ENCODE results near the gene ITGAD. TPM values are rescaled to one million over a fixed set of nuclear protein-coding genes. Genes with fewer than 3 reads are reported as not detected.

ITGAD gene
- total and polyA plus RNA-seq, 2 donors (not counting 1 experiment from before 2014, with no cell fraction given) = 0.19 TPM; not detected in 1

DNA sequence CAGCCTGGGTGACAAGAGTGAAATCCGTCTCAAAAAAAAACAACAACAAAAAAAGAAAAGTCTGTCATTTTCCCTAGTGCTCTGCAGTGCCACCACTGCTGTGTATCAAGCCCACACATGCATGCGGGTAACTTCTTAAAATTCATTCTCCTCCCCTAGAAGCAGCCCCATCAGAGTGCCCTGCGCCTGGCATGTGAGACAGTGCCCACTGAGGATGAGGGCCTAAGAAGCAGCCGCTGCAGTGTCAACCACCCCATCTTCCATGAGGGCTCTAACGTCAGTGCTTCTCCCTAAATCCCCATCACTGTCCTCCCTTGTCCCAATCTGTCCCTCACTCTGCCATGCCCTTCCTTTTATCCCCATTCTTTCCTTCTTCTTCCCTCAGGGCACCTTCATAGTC is 24.8 kb downstream of the ITGAD start:
- TF ChIP-seq EZH2 (IDR thresholded peaks at IDR 0.05; ENCODE audit: borderline replicate concordance, insufficient read depth, low read depth, low read length, poor library complexity, severe bottlenecking) (no peak), CTCF (IDR thresholded peaks at IDR 0.05) (no peak)
- Histone ChIP-seq H3K27me3 (replicated peaks in 1 of 4; ENCODE audit: control extremely low read depth in 1 of 4, control insufficient read depth in 3 of 4, insufficient read depth in 4 of 4, low read length in 3 of 4) (peaks cover 0 to 3% (median 0%) of the 10 kb centered on the region in 4 experiments), H3K4me2 (replicated peaks; ENCODE audit: low read depth, low read length, poor library complexity, severe bottlenecking) (no peak overlapping the region), H3K9me3 (ENCODE audit: control extremely low read depth in 1 of 3, control insufficient read depth in 2 of 3, insufficient read depth in 1 of 3, low read length in 2 of 3) (peaks cover 0 to 9% (median 0%) of the 10 kb centered on the region in 3 donors), H3K36me3 (replicated peaks in 1 of 2; ENCODE audit: control extremely low read depth in 1 of 2, control insufficient read depth in 1 of 2, extremely low read depth in 1 of 2, insufficient read depth in 2 of 2, low read length in 1 of 2) (no peaks in the 10 kb centered on the region), H2AFZ (ENCODE audit: insufficient read depth, low read depth, low read length, poor library complexity, severe bottlenecking) (no peak overlapping the region), H3K79me2 (ENCODE audit: control insufficient read depth, insufficient read depth, low read length) (no peaks in the 10 kb centered on the region), H3K4me3 (ENCODE audit: control extremely low read depth in 1 of 5, extremely low read depth in 1 of 5, insufficient read depth in 1 of 5, low read depth in 2 of 5, low read length in 4 of 5) (no peak overlapping the region), H3K27ac (ENCODE audit: low read length in 2 of 2) (no peak overlapping the region), H4K20me1 (ENCODE audit: control insufficient read depth, insufficient read depth, low read length, poor library complexity, severe bottlenecking) (no peaks in the 10 kb centered on the region), H3K4me1 (ENCODE audit: control insufficient read depth in 2 of 2, insufficient read depth in 2 of 2, low read length in 2 of 2) (peaks cover 0 to 5% of the 10 kb centered on the region in 2 donors), H3K9ac (ENCODE audit: low read length) (no peak overlapping the region)
- H3K27ac Mint-ChIP-seq = no peak overlapping the region
- H3K27me3 Mint-ChIP-seq = peaks cover 21% of the 10 kb centered on the region
- DNase-seq (no peak), ATAC-seq (ENCODE audit: low read depth) (no peak)
- ChIA-PET POLR2A (no interaction called here), CTCF (no interaction called here)
- no peak overlapping the region for H3K4me3 Mint-ChIP-seq
- intact Hi-C loops (cut with micrococcal nuclease) = no loop called here
- WGBS (ENCODE audit: insufficient coverage) = 95% methylated on average over 5 of the region's 5 CpGs
- peaks cover 17% of the 10 kb centered on the region for H3K4me1 Mint-ChIP-seq
- H3K9me3 Mint-ChIP-seq (ENCODE audit: insufficient read depth) = no peaks in the 10 kb centered on the region

GRCh38 chr16:31420037-31420436 is 26.9 kb downstream of the ITGAD start:
- no peak for ATAC-seq (ENCODE audit: low read depth)
- TF ChIP-seq EZH2 (IDR thresholded peaks at IDR 0.05; ENCODE audit: borderline replicate concordance, insufficient read depth, low read depth, low read length, poor library complexity, severe bottlenecking) (no peak), CTCF (IDR thresholded peaks at IDR 0.05) (no peak)
- Histone ChIP-seq H3K9me3 (ENCODE audit: control extremely low read depth in 1 of 3, control insufficient read depth in 2 of 3, insufficient read depth in 1 of 3, low read length in 2 of 3) (peaks cover 0 to 9% (median 0%) of the 10 kb centered on the region in 3 donors), H3K4me3 (ENCODE audit: control extremely low read depth in 1 of 5, extremely low read depth in 1 of 5, insufficient read depth in 1 of 5, low read depth in 2 of 5, low read length in 4 of 5) (no peak overlapping the region), H3K36me3 (replicated peaks in 1 of 2; ENCODE audit: control extremely low read depth in 1 of 2, control insufficient read depth in 1 of 2, extremely low read depth in 1 of 2, insufficient read depth in 2 of 2, low read length in 1 of 2) (no peaks in the 10 kb centered on the region), H4K20me1 (ENCODE audit: control insufficient read depth, insufficient read depth, low read length, poor library complexity, severe bottlenecking) (no peaks in the 10 kb centered on the region), H3K4me2 (replicated peaks; ENCODE audit: low read depth, low read length, poor library complexity, severe bottlenecking) (no peak overlapping the region), H3K79me2 (ENCODE audit: control insufficient read depth, insufficient read depth, low read length) (no peaks in the 10 kb centered on the region), H2AFZ (ENCODE audit: insufficient read depth, low read depth, low read length, poor library complexity, severe bottlenecking) (no peak overlapping the region), H3K4me1 (ENCODE audit: control insufficient read depth in 2 of 2, insufficient read depth in 2 of 2, low read length in 2 of 2) (no peaks in the 10 kb centered on the region), H3K27ac (ENCODE audit: low read length in 2 of 2) (no peak overlapping the region), H3K9ac (ENCODE audit: low read length) (no peak overlapping the region), H3K27me3 (replicated peaks in 1 of 4; ENCODE audit: control extremely low read depth in 1 of 4, control insufficient read depth in 3 of 4, insufficient read depth in 4 of 4, low read length in 3 of 4) (peaks cover 0 to 3% (median 0%) of the 10 kb centered on the region in 4 experiments)
- Mint-ChIP-seq H3K27ac (no peak overlapping the region), H3K27me3 (peaks cover 26% of the 10 kb centered on the region), H3K9me3 (ENCODE audit: insufficient read depth) (no peaks in the 10 kb centered on the region), H3K4me3 (no peak overlapping the region), H3K4me1 (peaks cover 2% of the 10 kb centered on the region)
- WGBS (ENCODE audit: insufficient coverage) = 83% methylated on average over 2 of the region's 3 CpGs
- POLR2A ChIA-PET = no interaction called here
- intact Hi-C loops (cut with micrococcal nuclease) = no loop called here
- CTCF ChIA-PET = no interaction called here
- DNase-seq = no peak
